Stimulated activated CD4-positive, alpha-beta T cell treated with anti-CD3 and anti-CD28 coated beads, Interleukin-4, amount 100 ng/mL, for 1 hour (primary cell): ENCODE results near the gene KRT6C.
"Not testable (repeated sequence)": the region's sequence is repeated elsewhere in the genome, so short reads cannot be mapped to it uniquely, and the experiment has no call there.

ENCODE experiments used
- DNase-seq: peaks from one replicate; pipeline ENCODE4 v3.0.0-alpha.2; 2020

Gene KRT6C

DNA sequence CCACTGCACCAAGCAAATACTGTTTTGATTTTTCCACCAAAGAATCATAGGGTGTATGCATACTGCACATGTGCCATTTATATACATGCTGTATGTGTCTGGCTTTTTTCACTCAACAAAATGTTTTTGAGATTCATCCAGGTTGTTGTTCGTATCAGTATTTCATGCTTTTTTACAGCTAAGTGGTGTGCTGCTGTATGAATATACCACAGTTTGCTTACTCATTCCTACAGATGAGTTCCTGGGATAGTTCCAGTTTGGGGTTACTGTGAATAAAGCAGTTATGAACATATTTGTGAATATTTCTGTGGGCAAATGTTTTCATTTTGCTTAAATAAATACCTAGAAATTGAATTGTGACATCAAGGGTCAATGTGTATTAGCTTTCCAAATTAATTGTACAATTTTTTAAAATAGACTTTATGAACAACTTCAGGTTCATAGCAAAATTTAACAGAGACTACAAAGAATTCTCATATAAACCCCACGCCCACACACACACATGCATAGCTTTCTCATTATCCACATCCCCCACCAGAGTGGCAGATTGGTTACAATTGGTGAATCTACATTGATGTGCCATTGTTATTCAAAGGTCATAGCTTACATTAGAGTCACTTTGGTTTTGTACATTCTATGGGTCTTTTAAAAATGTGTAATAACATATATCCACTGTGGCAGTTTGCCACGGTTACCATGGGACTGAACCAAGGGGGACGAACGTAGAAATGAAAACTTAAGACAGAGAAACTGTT, 26.4 kb upstream of the KRT6C start:
- no peak for DNase-seq

DNA sequence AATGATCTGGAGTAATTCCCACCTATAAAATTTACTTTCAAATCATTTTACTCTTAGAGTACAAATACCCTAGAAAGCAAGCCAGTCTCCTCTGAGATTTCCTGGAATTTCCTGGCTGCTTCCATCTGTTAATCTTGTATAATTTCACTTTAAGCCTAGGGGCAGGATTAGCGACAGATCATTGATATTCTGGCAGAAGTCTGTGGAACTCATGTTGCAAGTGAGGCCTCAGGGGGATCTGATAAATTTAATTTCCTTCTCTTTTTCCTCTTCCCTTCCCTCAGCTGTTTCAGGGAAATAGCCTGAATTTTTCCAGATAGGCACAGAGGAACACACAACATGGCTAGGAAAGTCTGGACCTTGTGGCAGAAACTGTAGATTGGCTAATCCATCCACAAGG, 25.3 kb upstream of the KRT6C start:
- DNase-seq: no peak

DNA sequence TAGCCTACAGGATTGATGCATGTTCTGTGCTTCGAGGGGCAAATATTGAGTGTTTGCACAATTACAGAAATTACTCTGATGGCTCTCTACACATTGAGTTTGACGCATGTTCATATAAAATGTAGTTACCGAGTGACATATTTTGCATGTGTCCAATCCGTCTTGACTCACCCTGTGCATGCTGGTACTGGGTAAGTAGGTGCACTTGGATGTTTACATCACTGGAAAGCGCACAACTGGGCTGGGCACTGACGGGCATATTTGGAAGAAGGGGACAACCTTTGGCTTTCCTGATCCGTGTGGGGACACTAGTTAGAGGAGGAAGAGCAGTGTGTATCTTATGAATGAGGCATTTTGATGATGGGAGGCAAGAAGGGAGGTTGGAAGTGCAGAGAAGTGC, 24.4 kb upstream of the KRT6C start:
- no peak for DNase-seq

DNA sequence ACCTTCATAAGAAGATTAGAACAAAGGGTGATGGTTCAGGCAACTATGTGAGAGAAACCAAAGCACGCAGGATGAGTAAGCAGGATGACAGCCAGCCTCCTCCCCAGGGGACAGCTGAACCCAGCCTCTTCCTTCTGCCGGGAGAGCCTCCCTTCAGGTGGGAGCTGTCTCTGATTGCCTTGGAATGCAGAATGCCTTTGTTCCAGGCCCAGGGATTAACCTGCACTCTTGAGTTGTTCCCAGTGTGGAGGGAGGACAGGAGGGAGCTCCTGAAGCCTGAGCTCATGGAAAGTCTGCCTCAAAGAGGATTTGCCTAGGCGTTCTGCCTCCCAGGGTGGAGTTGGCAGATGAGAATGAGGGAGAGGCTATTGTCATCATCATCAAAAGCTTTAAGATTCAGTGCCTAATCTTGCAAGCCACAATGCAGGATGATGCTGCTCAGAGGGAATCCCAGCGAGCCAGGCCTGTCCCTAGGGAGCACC, 23.0 kb upstream of the KRT6C start:
- DNase-seq: no peak

DNA sequence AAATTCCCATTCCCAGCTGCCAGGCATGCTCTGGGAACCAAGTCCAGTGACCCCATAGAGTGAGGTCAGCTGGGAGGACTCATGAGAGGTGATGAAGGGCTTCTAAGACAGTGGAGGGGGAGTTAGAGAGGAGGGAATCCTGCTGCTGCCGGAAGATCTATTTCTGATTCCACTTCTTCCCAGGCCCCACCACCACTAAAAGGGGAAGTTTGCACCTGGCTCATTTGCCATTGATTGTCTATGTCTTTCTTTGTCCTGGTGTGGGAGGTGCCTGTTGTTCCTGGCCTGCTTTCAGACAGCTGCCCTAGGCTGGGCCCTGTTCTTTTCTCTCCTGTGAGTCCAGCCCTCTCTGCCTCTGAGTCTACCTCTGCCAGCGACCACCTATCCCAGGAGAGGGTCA, 22.4 kb upstream of the KRT6C start:
- DNase-seq: no peak

DNA sequence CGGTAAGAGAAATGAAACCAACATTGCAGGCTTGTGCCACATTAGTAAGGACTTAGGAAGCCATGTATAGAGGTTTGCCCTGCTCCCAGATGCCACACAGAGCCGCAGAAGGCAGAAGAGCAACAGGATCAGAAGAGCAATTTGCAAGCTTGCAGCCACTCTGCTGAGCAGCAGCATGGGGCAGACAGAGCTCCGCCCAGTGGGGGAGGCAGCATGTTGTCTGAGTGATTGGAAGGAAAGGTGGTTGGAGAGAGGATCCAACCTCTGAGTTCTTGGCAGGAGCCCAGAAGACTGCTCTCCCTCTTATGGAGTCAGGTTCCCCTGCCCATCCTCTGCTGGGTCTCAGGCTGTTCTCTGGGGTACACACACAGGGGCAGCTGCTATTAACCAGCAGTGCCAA, 21.8 kb upstream of the KRT6C start:
- no peak for DNase-seq

DNA sequence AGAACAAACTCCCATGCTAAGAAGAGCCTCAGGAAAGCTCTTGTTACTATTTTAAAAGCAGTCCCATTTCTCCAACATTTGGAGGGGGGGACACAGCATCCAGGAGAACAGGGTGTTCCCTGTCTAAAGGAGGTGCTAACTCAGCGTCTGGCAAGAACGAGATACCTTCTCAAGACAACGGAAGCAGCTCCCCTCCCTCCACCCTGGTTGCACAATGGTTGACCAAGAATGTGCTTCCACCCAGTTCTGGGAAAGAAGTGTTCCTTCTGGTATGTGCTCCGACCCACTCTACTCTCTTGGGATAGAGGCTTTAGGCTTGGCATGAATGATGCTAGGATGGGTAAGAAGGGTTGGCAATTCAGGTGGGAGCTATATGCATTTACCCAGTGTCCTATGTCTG, 20.9 kb upstream of the KRT6C start:
- DNase-seq: no peak

DNA sequence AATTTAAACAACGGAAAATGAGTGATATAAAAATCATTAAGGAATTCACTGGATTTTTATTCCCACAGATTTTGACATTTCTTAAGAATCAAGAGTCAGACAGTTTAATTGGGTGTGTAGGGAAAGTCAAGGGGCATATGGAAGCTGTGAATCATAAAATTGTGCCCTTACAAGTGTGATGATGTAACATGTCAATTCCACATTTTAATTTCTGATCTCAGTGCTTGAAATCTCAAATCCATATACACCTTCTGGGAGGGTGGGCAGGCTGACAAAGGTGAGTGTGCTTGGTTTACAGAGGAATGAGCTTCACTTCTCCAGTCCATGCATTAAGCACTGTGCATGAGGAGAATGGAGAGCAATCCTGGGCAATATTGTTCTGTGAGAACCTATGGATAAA, 20.5 kb upstream of the KRT6C start:
- no peak for DNase-seq

DNA sequence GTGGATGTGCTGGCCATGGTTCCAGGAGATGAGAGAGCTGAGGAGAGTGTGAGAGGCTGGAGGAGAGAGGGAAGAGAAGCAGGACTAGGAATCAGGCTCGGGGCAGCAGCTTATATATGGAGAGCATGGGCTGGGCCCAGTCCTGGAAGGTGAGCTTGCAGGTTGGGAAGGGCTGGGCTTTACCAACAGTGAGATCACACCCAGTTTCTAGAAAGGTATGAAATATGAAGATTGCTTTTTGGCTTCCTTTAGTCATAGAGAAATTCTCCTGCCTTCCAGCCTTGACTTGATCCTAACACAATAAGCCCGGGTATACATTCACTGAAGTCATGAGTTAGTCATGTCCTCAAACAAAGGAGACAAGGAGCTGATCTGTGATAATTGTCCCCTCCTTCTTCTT, 19.6 kb upstream of the KRT6C start, which contains the start of gene KRT6A:
Gene KRT6A, minus strand, starts transcription at position 86 of the 400 bp plus-strand sequence. Its CDS starts 69 bp downstream, at position 17.
- DNase-seq: no peak

DNA sequence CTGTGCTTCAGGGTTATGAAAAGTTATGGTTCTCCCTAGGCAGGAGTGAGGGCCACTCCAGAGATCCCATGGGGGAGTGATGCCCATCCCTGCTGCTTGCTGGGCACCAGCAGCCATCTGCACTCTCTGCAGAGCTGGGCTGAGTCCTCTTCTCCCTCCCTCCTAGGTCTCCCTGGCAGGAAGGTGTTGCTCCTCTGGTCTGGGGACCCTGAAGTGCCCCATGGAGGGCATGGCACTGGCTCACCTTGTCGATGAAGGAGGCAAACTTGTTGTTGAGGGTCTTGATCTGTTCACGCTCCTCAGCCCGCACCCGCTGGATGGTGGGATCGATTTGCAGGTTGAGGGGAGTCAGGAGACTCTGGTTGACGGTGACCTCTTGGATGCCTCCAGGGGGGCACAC, 18.8 kb upstream of the KRT6C start:
- not testable (repeated sequence) for DNase-seq

DNA sequence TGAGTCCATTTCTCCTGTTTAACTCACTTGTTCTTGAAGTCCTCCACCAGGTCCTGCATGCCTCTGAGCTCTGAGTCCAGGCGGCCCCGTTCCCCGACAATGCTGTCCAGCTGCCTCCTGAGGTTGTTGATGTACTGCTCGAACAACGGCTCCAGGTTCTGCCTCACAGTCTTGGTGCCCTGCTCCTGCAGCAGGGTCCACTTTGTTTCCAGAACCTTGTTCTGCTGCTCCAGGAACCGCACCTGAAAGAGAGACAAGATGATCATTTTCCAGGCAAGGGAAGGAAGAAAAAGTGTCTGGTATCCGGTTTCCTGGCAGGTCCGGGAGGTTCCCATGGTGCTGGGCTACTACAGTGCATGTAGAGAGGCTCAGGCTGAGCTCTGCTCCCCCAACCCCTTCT, 17.9 kb upstream of the KRT6C start:
- DNase-seq: not testable (repeated sequence)

DNA sequence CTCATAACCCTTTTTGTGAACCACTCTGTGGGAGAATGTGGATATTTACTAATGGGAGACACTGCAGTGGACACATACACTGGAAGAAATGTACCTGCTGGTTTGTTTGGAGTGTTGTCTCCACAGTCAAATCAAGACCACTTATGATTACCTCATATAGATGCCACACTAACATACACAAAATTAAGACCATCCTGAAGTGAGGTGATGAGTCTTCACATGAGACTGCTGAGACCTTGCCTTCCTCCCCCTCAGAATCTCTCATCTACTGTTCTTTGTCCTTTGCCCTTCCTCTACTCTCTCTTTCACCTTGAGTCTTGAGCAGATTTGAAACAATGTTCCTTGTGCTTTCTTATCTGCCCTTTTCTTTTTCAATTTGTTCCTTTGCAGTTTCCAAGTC, 15.1 kb upstream of the KRT6C start:
- DNase-seq: no peak

DNA sequence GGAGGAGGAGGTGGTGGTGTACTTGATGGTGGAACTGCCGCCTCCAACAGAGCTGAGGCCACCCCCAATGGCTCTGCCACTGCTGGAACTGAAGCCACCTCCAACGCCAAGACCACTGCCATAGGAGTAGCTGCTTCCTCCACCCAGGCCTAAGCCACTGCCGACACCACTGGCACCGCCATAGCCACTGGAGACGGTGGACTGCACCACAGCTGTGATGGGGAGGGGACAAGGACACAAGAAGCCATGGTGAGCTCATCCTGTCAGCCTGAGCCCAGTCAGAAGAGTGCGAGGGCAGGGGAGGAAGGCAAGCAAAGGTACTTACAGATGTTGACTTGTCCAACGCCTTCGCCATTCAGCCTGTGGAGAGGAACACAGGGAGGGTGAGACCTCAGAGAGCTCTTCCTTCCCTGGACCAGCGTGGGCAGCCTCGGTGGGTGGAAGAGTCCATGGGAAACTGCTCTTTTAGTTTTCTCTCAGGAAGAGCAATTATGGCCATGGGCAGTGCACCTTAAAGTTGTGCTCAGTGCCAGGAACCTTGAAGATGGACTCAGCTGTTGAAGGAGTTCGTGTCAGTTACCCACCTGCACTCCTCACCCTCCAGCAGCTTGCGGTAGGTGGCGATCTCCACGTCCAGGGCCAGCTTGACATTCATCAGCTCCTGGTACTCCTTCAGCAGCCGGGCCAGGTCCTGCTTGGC, 14.3 kb upstream of the KRT6C start:
- not testable (repeated sequence) for DNase-seq

DNA sequence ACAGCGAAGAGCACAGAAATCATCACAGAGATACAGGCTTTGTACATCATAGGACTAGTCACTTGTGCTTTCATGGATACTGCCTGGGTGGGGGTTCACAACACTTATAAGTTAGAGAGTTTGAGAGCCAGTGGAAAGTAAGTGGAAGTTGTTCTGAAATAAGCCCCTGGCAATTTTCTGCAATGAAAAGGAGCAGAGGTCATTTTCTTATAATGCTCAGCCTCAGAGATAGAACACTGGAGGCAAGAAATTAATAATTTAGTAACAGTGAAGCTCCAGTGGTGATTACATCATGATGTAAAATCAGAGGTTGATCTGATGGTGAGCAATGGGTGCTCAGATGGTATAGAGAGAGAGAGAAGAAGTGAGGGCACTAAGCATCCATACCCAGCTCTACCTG, 13.6 kb upstream of the KRT6C start:
- no peak for DNase-seq

DNA sequence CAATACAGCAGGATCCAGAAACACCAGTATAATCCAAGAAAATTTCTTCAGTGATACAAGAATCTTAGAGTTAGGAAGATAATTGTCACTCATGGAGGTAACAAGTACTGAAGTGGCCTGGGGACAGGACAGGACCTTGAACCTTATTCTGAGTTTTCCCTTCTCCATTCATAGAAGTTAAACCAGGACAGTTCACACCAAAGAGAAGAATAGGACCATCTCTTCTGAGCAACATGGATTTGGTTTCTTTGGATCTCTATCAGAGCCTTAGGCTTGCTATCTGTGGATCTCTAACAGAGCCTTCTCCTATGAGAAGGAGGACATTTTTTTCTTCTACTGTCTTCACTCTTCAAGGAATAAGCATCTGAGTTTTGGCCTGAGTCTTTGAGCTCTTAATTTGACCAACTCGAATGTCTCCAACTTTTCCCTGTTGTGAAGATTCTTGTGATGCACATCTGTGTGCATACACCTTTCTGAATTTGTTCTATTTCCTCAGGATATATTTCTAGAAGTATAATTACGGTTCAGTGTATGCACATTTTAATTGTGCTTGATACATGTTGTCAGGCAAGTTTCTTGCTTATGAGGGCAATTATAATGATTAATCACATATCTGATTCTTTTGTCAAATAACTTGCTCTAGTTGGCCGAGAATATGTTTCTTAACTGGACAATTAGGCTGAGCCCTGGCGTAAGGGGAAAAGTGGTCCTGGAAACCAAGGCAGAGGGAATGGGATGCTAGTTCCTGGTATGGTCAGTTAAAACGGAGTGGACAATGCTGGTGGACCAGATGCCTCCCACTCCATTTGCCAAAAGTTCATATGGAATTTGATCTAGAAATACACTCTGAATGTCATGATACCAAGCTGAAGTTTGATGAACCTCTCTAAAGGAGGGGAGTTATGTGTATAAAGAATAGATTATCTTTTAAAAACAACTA, 12.8 kb upstream of the KRT6C start:
- DNase-seq: no peak

DNA sequence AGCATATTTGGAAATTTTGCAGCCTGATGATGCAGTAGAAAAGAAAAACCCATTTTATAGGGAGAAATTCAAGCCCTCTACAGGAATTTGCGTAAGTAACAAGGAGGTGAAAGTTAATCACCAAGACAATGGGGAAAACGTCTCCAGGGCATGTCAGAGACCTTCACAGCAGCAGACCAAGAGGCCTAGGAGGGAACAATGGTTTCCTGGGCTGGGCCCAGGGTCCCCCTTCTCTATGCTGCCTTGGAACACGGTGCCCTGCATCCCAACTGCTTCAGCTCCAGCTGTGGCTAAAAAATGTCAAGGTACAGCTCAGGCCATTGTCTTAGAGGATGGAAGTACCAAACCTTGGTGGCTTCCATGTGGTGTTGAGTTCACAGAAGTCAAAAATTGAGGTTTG, 6.5 kb upstream of the KRT6C start:
- DNase-seq: no peak

DNA sequence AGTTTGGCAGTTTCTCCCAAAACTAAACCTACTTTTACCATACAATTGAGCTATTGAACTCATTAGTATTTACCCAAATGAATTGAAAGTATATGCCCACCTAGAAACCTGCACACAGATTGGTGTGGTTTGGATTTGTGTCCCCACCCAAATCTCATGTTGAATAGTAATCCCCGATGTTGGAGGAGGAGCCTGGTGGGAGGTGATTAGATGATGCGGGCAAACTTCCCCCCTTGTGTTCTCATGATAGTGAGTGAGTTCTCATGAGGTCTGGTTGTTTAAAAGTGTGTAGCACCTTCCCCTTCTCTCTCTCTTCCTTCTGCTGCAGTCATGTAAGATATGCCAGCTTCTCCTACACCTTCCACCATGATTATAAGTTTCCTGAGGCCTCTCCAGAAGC, 4.0 kb upstream of the KRT6C start:
- DNase-seq: no peak

DNA sequence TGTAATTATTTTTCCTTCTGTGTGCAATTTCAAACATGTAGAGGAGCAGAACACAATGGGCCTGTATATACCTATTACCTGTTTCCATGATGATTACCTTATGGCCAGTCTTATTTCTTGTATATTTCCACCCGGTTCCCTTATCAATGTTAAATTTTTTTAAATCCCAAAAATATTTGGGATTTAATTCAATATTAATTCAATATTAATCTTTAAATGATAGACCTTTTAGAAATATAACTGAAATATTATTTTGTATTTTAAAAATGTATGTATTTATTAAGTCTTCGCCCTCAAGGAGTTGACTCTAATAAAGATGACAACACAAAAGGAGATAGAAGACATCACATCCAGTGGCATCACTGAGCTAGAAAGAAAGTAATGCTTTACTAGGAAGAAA, 607 bp upstream of the KRT6C start:
- DNase-seq: no peak

DNA sequence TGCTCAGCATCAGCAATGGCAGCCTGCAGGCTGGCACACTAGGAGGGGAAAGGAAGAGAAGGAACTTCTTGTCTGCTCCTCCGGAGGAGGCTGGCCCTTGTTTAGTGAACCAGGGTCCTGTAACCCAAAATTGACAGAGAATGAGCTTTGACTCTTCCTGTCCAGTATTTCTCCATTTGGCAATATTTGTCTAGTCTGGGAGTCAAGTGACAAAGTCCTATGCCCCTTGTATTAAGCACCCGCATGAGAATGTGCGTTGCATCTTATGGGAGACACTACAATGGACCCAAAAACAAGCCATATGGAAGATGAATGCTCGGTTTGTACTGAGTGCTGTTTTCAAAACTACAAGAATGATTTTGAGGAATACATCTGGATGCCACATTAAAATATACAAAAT, 3.8 kb downstream of the KRT6C start:
- DNase-seq: no peak

DNA sequence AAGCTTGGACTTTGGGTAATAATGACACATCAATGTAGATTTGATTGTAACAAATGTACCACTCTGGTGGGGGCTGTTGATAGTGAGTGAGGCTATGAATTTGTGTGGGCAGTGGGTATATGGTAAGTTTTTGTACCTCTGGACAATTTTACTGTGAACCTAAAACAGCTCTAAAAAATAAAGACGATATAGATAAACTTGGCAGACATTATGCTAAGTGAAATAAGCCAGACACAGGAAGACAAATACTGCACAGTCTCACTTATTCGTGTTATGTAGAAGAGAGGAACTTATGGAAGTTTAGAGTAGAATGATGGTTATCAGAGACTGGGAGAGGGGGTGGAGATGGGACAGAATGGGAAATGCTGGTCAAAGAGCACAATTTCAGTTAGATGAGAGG, 8.7 kb downstream of the KRT6C start:
- no peak for DNase-seq

DNA sequence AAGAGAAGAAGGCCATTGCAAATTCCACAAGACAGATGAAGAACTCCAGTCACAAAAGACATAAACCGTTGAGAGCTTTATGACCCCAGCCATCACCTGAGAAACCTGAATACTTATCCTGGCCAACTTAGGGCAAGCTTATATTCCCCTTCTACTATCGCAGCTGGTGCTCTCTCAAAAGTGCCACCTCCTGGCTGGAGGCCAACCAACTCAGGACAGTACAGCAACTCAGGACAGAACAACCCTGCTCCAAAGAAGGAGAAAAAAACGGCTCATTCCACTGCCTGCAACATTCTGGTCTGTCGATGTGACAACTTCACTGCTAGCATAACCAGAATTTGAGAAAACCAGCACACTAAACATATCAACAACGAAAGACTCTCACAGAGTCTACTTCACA, 11.9 kb downstream of the KRT6C start:
- DNase-seq: no peak

DNA sequence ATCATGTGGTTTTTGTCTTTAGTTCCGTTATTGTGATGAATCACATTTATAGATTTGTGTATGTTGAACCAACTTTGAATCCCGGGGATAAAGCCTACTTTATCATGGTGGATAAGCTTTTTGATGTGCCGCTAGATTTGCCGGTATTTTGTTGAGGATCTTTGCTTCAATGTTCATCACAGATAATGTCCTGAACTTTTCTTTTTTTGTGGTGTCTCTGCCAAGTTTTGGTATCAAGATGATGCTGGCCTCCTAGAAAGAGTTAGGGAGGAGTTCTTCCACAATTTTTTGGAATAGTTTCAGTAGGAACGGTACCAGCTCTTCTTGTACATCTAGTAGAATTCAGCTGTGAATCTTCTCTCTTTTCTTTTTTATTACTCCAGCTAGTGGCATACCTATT, 14.7 kb downstream of the KRT6C start:
- no peak for DNase-seq

DNA sequence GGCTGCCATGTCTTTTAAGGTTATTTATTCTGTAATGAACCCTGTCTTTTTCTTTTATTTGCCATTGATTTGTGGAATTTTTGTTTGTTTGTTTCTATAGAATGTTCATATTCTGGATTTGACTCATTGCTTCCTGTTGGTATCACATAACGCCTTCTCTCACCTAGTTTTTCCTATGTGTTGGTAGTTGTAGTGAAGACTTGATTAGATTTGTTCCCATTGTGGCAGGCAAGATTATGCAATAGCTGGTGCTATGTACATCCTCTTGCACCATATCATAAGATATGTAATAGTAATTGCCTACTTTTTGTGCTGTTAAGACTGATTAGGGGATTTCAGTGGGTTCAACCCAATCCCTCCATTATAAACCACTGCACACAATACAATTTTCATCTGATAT, 17.8 kb downstream of the KRT6C start:
- no peak for DNase-seq
